ENCODE data around the gene STAP1. TPM values are rescaled to one million over a fixed set of nuclear protein-coding genes. Genes with fewer than 3 reads are reported as not detected.
A peak's percentile ranks its signal among the peaks of the same experiment; 100 is the strongest.

STAP1 gene
- total RNA-seq, 2 experiments from 2014 or later, result 2.7 to 3.6 TPM

- no peaks in the 10 kb centered on the region for H3K9me3 ChIP-seq (ENCODE audit: control insufficient read depth in 1 of 2, insufficient read depth in 1 of 2, low read length in 2 of 2)
- H3K4me1 Mint-ChIP-seq (ENCODE audit: low read depth), result peaks cover 49% of the 10 kb centered on the region
- H3K27me3 ChIP-seq (ENCODE audit: control insufficient read depth in 1 of 2, insufficient read depth in 2 of 2, low read length in 2 of 2), result no peaks in the 10 kb centered on the region
- intact Hi-C loops (cut with DNase I, micrococcal nuclease), result no loop called here
- POLR2A ChIA-PET, result no interaction called here
- no peaks in the 10 kb centered on the region for H3K36me3 ChIP-seq (ENCODE audit: insufficient read depth, low read length)
- no peaks in the 10 kb centered on the region for H3K9me3 Mint-ChIP-seq
- CTCF ChIA-PET, result no interaction called here
- H3K4me3 ChIP-seq (ENCODE audit: low read length), result no peak overlapping the region
- H3K27ac Mint-ChIP-seq, result peak overlapping the region; percentile 60
- ATAC-seq (ENCODE audit: poor library complexity) (no peak), DNase-seq (no peak)
- no peaks in the 10 kb centered on the region for H3K4me1 ChIP-seq (ENCODE audit: insufficient read depth, low read length)
- H3K27me3 Mint-ChIP-seq, result no peaks in the 10 kb centered on the region
- TF ChIP-seq, protein P1, sequence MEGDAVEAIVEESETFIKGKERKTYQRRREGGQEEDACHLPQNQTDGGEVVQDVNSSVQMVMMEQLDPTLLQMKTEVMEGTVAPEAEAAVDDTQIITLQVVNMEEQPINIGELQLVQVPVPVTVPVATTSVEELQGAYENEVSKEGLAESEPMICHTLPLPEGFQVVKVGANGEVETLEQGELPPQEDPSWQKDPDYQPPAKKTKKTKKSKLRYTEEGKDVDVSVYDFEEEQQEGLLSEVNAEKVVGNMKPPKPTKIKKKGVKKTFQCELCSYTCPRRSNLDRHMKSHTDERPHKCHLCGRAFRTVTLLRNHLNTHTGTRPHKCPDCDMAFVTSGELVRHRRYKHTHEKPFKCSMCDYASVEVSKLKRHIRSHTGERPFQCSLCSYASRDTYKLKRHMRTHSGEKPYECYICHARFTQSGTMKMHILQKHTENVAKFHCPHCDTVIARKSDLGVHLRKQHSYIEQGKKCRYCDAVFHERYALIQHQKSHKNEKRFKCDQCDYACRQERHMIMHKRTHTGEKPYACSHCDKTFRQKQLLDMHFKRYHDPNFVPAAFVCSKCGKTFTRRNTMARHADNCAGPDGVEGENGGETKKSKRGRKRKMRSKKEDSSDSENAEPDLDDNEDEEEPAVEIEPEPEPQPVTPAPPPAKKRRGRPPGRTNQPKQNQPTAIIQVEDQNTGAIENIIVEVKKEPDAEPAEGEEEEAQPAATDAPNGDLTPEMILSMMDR (IDR thresholded peaks at IDR 0.05), result no peak
- H3K36me3 Mint-ChIP-seq (ENCODE audit: low read depth), result no peaks in the 10 kb centered on the region
- H3K27ac ChIP-seq (ENCODE audit: low read depth in 1 of 2, low read length in 2 of 2), result no peak overlapping the region
- H3K4me3 Mint-ChIP-seq, result no peak overlapping the region
These were observed 13.4 kb downstream of the STAP1 start for GRCh38 chr4:67571975-67572374.

- H3K4me1 Mint-ChIP-seq (ENCODE audit: low read depth), result peaks cover 54% of the 10 kb centered on the region
- no peaks in the 10 kb centered on the region for H3K9me3 Mint-ChIP-seq
- ChIA-PET POLR2A (interaction anchor here (1.2 to 1.5 kb wide), 2 partner anchors 9 to 28 kb away, joined by 4 to 5 read pairs; partner anchors contain the start of gene CENPC), CTCF (no interaction called here)
- TF ChIP-seq, protein P1 (IDR thresholded peaks at IDR 0.05), result no peak
- Histone ChIP-seq H3K4me1 (ENCODE audit: insufficient read depth, low read length) (no peaks in the 10 kb centered on the region), H3K4me3 (ENCODE audit: low read length) (no peak overlapping the region), H3K9me3 (ENCODE audit: control insufficient read depth in 1 of 2, insufficient read depth in 1 of 2, low read length in 2 of 2) (no peaks in the 10 kb centered on the region), H3K27me3 (ENCODE audit: control insufficient read depth in 1 of 2, insufficient read depth in 2 of 2, low read length in 2 of 2) (no peaks in the 10 kb centered on the region), H3K36me3 (ENCODE audit: insufficient read depth, low read length) (no peaks in the 10 kb centered on the region), H3K27ac (ENCODE audit: low read depth in 1 of 2, low read length in 2 of 2) (no peak overlapping the region)
- H3K27me3 Mint-ChIP-seq, result no peaks in the 10 kb centered on the region
- peak overlapping the region; percentile 60 for H3K27ac Mint-ChIP-seq
- peak in 2 of 14 experiments; percentile 6 to 18 for DNase-seq
- peak; percentile 19 for ATAC-seq (ENCODE audit: poor library complexity)
- intact Hi-C loops (cut with DNase I, micrococcal nuclease), result no loop called here
- peaks cover 1% of the 10 kb centered on the region for H3K36me3 Mint-ChIP-seq (ENCODE audit: low read depth)
- H3K4me3 Mint-ChIP-seq, result no peak overlapping the region
These were observed 14.7 kb downstream of the STAP1 start for GRCh38 chr4:67573193-67573592.

DNA sequence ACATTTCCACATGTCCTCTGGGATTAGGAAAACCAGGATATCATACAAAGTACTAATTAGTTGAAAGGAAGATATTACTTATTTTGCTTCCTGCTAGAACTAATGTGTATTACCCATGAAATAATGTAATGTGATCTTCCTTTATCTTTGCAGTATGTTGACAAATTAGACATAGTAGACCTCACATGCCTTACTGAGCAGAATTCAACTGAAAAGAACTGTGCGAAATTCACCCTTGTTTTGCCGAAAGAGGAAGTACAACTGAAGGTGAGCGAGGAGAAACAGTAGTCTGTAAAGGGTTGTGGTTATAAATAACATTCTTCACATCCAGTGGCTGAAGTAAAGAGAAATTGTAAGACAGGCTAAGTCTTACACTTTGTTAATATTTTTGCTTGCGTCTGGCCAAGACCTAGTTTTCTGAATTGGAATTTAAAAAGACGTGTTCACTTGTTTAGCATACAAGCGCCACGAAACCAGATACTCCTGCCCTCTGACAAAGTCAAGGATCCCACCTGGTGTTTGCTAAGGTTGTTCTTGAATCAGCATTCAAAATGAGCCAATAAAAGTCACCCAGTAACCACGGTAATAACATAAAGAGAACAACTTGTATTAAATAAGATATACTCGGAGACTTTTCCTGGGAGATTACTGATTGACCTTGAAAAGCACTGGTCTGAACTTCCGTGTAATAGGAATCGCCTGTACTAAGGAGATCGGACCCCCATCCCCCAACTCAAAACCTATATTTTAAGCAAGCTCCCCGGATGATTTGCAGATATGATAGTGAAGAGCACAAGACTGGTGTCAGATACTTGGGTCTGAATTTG lies 16.9 kb downstream of the STAP1 start:
- CTCF ChIA-PET, result no interaction called here
- peak overlapping the region; percentile 45 for H3K4me3 Mint-ChIP-seq
- intact Hi-C loops (cut with DNase I, micrococcal nuclease), result no loop called here
- ATAC-seq (ENCODE audit: poor library complexity) (peak; percentile 87), DNase-seq (peak in 3 of 14 experiments; percentile 14 to 44 (median 30))
- Histone ChIP-seq H3K4me3 (ENCODE audit: low read length) (no peak overlapping the region), H3K4me1 (ENCODE audit: insufficient read depth, low read length) (no peaks in the 10 kb centered on the region), H3K36me3 (ENCODE audit: insufficient read depth, low read length) (no peaks in the 10 kb centered on the region), H3K9me3 (ENCODE audit: control insufficient read depth in 1 of 2, insufficient read depth in 1 of 2, low read length in 2 of 2) (no peaks in the 10 kb centered on the region), H3K27ac (ENCODE audit: low read depth in 1 of 2, low read length in 2 of 2) (no peak overlapping the region), H3K27me3 (ENCODE audit: control insufficient read depth in 1 of 2, insufficient read depth in 2 of 2, low read length in 2 of 2) (no peaks in the 10 kb centered on the region)
- H3K4me1 Mint-ChIP-seq (ENCODE audit: low read depth), result peaks cover 67% of the 10 kb centered on the region
- no peaks in the 10 kb centered on the region for H3K27me3 Mint-ChIP-seq
- H3K36me3 Mint-ChIP-seq (ENCODE audit: low read depth), result peaks cover 3% of the 10 kb centered on the region
- POLR2A ChIA-PET, result interaction anchor here (0.7 to 1.0 kb wide), 2 partner anchors 30 kb away, joined by 3 to 4 read pairs; partner anchors contain the start of gene CENPC
- no peaks in the 10 kb centered on the region for H3K9me3 Mint-ChIP-seq
- TF ChIP-seq, protein P1 (IDR thresholded peaks at IDR 0.05), result no peak
- peak overlapping the region; percentile 75 for H3K27ac Mint-ChIP-seq

Measured in CD4-positive, alpha-beta T cell (primary cell).